HK-2 (cell line): ENCODE results near the gene PPIP5K2.
"Not testable (repeated sequence)": the region's sequence is repeated elsewhere in the genome, so short reads cannot be mapped to it uniquely, and the experiment has no call there.

Source experiments
- DNase-seq: peaks from one replicate; pipeline ENCODE4 v3.0.0-alpha.2; 2018; ENCODE audit not compliant: unreplicated experiment

PPIP5K2 gene

GRCh38 chr5:103207653-103208052, 87.6 kb downstream of the PPIP5K2 start:
- DNase-seq: no peak

GRCh38 chr5:103208460-103208859, 88.4 kb downstream of the PPIP5K2 start:
- no peak for DNase-seq

DNA sequence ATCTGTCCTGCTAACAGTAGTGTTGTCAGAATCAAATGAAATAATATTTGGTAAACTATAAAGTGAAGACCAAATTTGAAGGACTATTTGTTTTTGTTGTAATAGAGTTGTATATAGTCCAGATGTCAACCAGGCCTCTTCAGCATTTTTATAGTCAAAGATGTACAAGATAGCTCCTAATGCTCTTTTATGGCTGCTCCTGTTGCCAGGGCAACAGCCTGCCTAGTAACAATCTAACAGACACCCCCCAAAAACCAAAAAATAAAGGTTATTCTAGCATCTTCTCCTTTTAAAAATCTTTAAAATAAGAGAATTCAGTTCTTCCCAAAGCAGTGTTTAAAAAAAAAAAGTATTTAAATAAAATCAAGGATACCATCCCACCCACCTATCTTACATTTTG, 89.0 kb downstream of the PPIP5K2 start:
- no peak for DNase-seq

DNA sequence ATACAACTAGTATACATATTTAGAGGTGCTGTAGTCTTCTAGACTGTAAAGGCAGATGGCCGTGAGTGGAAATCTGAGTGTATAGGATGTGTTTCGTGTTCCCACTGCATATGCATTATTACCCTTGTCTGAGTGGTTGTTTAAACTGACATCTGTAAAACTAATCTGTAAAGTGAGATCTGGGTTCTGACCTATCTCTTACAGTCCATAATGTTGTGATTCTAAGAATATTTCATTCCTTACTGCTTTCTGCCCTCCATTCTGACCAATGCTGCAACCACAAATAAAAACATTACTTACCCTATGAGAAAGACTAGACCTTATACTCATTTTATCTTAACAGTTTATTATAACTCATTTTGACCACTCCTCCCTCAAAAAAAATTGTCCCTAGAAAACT, 90.9 kb downstream of the PPIP5K2 start:
- DNase-seq: no peak

GRCh38 chr5:103211576-103212561, 91.8 kb downstream of the PPIP5K2 start:
- DNase-seq: no peak

- DNase-seq: no peak
These were observed 96.0 kb downstream of the PPIP5K2 start for GRCh38 chr5:103216137-103216536.

GRCh38 chr5:103216697-103217096, 96.6 kb downstream of the PPIP5K2 start:
- no peak for DNase-seq

GRCh38 chr5:103217101-103217500, 97.0 kb downstream of the PPIP5K2 start:
- no peak for DNase-seq

DNA sequence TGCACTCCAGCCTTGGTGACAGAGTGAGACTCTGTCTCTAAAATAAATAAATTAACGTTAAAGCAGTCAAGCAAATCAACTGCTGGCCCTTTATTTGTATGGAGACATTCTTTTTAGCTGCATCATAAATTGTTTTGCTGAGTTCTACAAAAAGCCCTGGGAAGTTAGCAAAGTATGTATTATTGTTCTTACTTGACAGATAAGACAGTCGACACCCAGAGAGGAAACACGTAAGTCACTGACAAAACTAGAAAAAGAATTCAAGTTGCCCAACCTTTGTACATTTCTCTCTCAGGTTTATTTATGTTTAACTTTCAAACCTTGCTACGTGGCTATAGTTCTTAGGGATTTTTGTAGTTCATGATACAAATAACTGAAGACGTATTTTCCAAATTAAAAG, 98.1 kb downstream of the PPIP5K2 start:
- DNase-seq: no peak

DNA sequence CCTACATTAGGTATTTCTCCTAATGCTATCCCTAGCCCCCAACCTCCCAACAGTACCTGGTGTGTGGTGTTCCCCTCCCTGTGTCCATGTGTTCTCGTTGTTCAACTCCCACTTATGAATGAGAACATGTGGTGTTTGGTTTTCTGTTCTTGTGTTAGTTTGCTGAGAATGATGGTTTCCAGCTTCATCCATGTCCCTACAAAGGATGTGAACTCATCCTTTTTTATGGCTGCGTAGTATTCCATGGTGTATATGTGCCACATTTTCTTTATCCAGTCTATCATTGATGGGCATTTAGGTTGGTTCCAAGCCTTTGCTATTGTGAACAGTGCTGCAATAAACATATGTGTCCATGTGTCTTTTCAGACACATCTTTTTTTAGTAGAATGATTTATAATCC, 99.0 kb downstream of the PPIP5K2 start:
- not testable (repeated sequence) for DNase-seq

- DNase-seq: no peak
These were observed 103.2 kb downstream of the PPIP5K2 start for GRCh38 chr5:103223031-103223955.

GRCh38 chr5:103224118-103224893, 104.2 kb downstream of the PPIP5K2 start:
- peak; percentile 25 for DNase-seq

- DNase-seq: no peak
These were observed 104.8 kb downstream of the PPIP5K2 start for GRCh38 chr5:103224894-103225246.

GRCh38 chr5:103228061-103228460, 108.0 kb downstream of the PPIP5K2 start:
- no peak for DNase-seq

DNA sequence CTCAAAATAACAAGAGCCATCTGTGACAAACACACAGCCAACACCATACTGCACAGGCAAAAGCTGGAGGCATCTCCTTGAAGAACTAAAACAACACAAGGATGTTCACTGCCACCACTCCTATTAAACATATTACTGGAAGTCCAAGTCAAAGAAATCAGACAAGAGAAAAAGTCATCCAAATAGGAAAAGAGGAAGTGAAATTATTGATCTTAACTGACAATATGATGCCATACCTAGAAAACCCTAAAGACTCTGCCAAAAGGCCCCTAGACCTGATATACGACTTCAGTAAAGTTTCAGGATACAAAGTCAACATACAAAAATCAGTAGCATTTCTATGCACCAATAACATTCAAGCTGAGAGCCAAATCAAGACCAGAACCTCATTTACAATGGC, 108.5 kb downstream of the PPIP5K2 start:
- no peak for DNase-seq

- DNase-seq: no peak
These were observed 112.4 kb downstream of the PPIP5K2 start for GRCh38 chr5:103232393-103232999.

- no peak for DNase-seq
These were observed 114.3 kb downstream of the PPIP5K2 start for GRCh38 chr5:103234239-103234975.

GRCh38 chr5:103235891-103236290, 115.8 kb downstream of the PPIP5K2 start:
- no peak for DNase-seq

GRCh38 chr5:103237778-103238177, 117.7 kb downstream of the PPIP5K2 start:
- no peak for DNase-seq

DNA sequence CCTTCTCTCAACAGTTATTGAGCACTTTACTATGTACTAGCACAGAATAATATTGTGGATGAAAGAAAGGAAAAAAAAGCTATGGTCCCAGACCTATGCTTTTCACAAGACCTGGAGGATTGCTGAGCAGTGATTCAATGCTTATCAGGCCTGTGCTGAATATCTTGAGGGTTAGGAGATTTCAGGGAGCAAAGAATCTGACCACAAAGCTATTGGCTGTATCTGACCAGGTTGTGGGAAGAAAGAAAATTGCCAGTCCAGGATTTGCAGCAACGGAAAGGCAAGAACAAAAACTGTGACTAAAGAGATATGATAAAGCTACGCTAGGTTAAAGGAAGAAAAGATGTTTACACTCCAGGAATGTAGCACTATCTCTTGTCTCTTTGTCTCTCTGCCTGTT, 123.6 kb downstream of the PPIP5K2 start:
- no peak for DNase-seq

DNA sequence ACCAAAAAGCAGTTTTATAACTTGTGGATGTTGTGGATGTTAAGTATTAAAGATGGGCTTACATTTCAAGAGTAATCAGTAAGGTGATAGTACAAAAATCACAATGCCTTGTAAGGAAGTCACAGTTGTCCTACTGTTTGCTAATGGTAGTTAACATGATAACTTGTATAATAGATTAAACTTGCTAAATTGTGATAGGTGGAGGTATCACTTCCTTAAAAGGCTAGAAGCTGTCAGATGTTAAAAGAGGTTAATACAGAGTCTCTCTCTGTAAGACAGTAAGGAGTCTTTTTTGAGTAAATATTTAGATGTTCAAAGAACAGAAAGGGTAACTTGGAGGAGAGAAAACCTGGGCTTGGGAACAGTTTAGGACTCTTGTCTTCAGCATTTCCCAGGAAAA, 124.3 kb downstream of the PPIP5K2 start:
- DNase-seq: no peak
